Neural cell (in vitro differentiated cells): ENCODE results near the gene STARD6.

ENCODE experiments used
- CTCF ChIP-seq: fragments of 450-650 bp; IDR thresholded peaks from 2 replicates; pipeline ENCODE4 v1.5.1; 2014; ENCODE audit warnings: antibody characterized with exemption, mild to moderate bottlenecking, moderate library complexity; ENCODE audit not compliant: poor library complexity, severe bottlenecking
- EP300 ChIP-seq: fragments of 450-650 bp; conservative IDR thresholded peaks from 2 replicates; pipeline ENCODE4 v1.6.1; 2014; ENCODE audit warnings: antibody characterized with exemption, mild to moderate bottlenecking, moderate library complexity; ENCODE audit not compliant: poor library complexity, severe bottlenecking
- EZH2 ChIP-seq: fragments of 200-600, 300-800 bp; shearing (Covaris generic), sonication (generic); IDR thresholded peaks from 2 replicates; pipeline ENCODE4 v1.6.1; 2014; ENCODE audit warnings: antibody characterized with exemption, low read length, borderline replicate concordance, mild to moderate bottlenecking; ENCODE audit not compliant: insufficient read depth, poor library complexity, severe bottlenecking
- POLR2AphosphoS5 ChIP-seq: IDR thresholded peaks from 2 replicates; pipeline ENCODE4 v1.6.1; 2012
- RAD21 ChIP-seq: fragments of 450-650 bp; conservative IDR thresholded peaks from 2 replicates; pipeline ENCODE4 v1.6.1; 2014; ENCODE audit warnings: antibody characterized with exemption, mild to moderate bottlenecking, moderate library complexity
- TAF1 ChIP-seq: IDR thresholded peaks from 2 replicates; pipeline ENCODE4 v1.6.1; 2012; ENCODE audit warnings: low read depth

GRCh38 chr18:54357082-54357659 lies 487 bp downstream of the STARD6 start:
- TF ChIP-seq EP300: no peak
- TF ChIP-seq POLR2AphosphoS5: no peak
- TF ChIP-seq CTCF: no peak
- TF ChIP-seq RAD21: no peak
- TF ChIP-seq EZH2: no peak
- TF ChIP-seq TAF1: no peak
